Measurements from ENCODE around the gene MCC. TPM values are rescaled to one million over a fixed set of nuclear protein-coding genes. Genes with fewer than 3 reads are reported as not detected.

MCC gene
- 8.6 and 12.8 TPM in 2 replicates for total RNA-seq

GRCh38 chr5:113487781-113488644 lies at the start of gene MCC:
TSS of gene MCC (minus strand) at chr5:113488453.

GRCh38 chr5:113513384-113514288 lies 25.4 kb upstream of the MCC start, which contains the start of gene YTHDC2:
TSS of gene YTHDC2 (plus strand) at chr5:113513694. CDS start at chr5:113513896, 202 bp downstream.

GRCh38 chr5:113434889-113435288 lies 53.4 kb downstream of the MCC start, which contains the start of gene TSSK1B:
TSS of gene TSSK1B (minus strand) at chr5:113434989. CDS start at chr5:113434839, 150 bp downstream.

GRCh38 chr5:112976432-112977309 lies 511.6 kb downstream of the MCC start, which contains the start of gene DCP2:
TSS of gene DCP2 (plus strand) at chr5:112976798. CDS start at chr5:112976934, 136 bp downstream.

Other genes with a start within 250 kb of the MCC start
- gene TSSK1B, start 53.5 kb downstream of the MCC start, total RNA-seq, result not detected in 2 replicates
- 11.2 and 11.7 TPM in 2 replicates for gene YTHDC2, start 25.2 kb upstream of the MCC start, total RNA-seq

Measured in myometrial cell (primary cell).